Loucy (cell line): ENCODE results near the gene SLFN5.

Experiments used
- EZH2phosphoT487 ChIP-seq: fragments of 200-600 bp; IDR thresholded peaks from 2 replicates; pipeline ENCODE4 v1.6.1; 2018; ENCODE audit warnings: antibody characterized with exemption, mild to moderate bottlenecking, moderate library complexity, borderline replicate concordance
- TF ChIP-seq, protein P1 (sequence below): fragments of 200-600 bp; sonication (generic); conservative IDR thresholded peaks from 2 replicates; pipeline ENCODE4 v1.5.1; 2014; ENCODE audit warnings: mild to moderate bottlenecking, antibody characterized with exemption, low read length

DNA sequence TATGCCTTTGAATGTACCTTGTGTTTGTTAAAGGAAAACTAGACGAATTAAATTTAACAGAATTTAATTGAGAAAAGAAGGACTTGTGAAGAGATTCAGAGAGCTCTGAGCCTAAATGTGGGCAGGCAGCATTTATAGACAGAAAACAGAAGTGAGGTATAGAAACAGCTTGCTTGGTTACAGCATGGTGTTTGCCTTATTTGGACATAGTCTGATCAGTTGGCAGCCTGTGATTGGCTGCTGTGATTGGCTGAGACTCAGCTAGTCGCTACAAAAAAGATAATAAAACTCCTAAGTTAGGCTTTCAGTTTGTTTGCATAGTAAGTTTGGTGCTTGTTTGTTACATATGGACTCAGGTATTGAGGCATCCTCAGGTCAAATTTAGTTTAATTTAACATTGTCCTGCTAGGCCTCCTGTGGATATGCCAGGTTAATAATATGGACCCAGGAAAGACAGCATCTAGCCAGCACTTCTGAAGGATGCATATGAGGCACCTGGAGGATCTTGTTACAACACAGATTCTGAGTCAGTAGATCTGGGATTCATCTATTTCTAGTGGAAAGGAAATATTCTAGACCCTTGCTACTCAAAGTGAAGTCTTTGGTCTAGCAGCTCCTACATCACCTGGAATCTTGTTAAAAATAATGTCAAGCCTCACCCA lies 43.4 kb downstream of the SLFN5 start:
- TF ChIP-seq, protein P1, sequence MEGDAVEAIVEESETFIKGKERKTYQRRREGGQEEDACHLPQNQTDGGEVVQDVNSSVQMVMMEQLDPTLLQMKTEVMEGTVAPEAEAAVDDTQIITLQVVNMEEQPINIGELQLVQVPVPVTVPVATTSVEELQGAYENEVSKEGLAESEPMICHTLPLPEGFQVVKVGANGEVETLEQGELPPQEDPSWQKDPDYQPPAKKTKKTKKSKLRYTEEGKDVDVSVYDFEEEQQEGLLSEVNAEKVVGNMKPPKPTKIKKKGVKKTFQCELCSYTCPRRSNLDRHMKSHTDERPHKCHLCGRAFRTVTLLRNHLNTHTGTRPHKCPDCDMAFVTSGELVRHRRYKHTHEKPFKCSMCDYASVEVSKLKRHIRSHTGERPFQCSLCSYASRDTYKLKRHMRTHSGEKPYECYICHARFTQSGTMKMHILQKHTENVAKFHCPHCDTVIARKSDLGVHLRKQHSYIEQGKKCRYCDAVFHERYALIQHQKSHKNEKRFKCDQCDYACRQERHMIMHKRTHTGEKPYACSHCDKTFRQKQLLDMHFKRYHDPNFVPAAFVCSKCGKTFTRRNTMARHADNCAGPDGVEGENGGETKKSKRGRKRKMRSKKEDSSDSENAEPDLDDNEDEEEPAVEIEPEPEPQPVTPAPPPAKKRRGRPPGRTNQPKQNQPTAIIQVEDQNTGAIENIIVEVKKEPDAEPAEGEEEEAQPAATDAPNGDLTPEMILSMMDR: no peak
- no peak for TF ChIP-seq EZH2phosphoT487
